GM21515 (cell line): ENCODE measurements around the gene SLC15A1.

Source experiments
- ATAC-seq: cut with Tn5 transposase; IDR thresholded peaks from one replicate; pipeline ENCODE4 v1.9.1; 2021; ENCODE audit not compliant: unreplicated experiment

Gene SLC15A1

DNA sequence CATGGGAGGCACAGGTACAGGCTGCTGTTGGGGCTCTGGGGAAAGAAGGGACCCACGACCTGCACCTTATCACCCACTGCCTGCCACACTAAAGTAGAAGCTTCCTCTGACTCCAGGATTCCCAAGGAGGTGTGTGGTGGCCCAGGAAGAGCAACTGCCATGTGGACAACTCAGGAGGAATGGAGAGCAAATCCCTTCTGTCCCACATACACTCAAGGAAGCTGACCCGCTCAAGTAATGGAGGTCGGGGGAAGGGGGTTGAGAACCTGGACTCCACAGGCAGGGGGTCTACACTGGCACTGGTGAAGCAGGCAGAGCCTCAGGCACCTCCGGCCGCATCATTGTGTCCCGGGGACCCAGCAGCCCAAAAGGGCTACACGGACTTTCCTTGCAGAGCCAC, 29.4 kb upstream of the SLC15A1 start:
- ATAC-seq = no peak

DNA sequence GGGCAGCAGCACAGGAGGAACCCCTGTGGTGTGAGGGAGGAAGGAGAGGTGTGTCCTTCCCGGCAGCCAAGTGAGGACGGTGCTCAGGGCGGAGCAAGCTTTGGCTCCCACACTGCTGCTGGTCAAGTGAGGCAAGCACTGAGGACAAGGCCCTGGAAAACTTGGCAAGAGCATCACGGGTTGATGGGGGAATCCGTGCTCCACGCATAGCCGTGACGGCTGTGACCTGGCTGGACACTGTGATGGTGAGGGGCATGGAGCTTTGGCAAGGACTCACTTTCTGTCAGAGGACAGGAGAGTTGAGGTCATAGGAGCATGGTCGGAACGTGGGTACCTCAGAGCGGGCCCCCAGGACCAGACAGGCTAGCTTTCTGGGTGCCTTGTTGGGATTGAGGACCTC, 29.0 kb upstream of the SLC15A1 start:
- ATAC-seq = no peak

DNA sequence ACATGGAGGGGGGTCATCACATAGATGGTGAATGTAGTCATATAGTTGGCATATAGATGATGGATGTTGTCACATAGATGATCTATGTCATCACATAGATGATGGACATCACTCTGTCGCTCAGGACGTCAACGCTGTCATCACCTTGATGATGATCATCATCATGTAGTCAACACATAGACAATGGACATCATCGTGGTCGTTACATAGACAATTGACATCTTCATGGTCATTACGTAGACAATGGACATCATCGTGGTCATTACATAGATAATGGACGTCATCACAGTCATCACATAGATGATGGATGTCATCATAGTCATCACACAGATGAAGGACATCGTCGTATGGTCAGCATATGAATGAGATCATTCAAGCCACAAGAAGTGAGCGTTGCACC, 28.6 kb upstream of the SLC15A1 start:
- ATAC-seq = no peak

DNA sequence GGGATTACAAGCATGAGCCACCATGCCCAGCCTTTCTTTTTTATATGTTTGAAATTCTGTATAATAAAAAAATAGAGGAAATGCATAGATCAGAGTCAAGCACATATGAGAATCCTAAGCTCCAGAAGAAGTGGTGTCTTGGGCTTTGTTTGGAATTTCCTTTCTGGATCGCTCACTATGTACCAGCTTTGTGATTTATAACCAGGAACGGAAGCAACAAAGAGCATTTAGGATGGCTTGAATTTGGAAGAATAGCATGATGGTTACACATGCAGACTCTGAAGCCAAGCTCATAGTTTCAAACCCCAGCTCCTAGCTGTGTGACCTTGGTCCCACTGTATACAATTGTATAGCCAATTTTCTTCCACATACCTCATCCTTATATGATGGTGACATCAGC, 28.0 kb upstream of the SLC15A1 start:
- ATAC-seq = no peak

DNA sequence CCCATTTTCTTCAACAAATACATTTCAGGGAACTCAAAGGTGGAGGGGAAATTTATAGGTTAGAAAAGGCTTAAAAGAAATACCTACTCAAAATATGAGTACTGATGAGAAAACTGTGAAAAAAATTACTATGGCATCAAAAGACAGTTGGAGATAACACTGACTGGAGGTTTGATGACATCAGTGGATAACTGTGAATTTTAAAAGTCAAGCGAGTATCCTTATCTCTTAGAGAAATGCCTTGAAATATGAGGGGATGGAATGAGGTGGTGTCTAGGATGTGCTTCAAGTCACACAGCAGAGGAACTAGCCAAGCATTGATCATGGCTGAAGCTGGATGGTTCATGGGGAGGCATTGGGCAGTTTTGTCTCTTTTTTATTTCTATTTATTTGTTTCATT, 27.2 kb upstream of the SLC15A1 start:
- no peak for ATAC-seq

DNA sequence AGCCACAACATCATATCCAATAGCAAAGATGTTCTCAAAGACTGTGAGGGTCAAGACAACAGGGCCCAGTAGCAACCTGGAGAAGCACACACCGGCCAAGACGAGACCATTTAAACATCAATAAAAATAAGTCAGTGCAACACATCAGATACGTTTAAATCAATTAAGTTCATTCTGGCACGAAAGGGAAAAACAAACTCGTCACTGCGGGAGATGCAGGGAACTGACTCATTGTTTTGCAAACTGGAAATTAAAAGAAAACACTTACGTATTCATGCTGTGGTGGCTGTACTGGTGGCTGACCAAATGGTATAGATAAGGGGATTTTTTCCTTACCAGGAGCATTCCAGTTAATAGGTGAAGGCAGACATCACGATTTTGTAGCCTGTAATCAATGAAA, 26.3 kb upstream of the SLC15A1 start:
- no peak for ATAC-seq

DNA sequence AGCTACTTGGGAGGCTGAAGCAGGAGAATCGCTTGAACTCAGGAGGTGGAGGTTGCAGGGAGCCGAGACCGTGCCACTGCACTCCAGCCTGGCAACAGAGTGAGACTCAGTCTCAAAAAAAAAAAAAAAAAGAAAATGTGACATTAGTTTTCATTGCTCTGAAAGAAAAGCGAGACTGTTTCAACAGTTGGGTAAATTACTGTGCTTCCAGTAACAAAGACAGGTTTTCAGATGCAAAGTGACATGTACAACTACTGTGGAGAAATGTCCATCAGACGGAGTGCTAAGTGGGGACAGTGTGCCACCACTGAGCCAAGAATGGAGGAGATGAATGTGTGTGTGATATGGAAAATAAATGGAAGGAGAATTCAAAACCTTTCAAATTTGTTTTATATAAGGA, 24.2 kb upstream of the SLC15A1 start:
- ATAC-seq = no peak

DNA sequence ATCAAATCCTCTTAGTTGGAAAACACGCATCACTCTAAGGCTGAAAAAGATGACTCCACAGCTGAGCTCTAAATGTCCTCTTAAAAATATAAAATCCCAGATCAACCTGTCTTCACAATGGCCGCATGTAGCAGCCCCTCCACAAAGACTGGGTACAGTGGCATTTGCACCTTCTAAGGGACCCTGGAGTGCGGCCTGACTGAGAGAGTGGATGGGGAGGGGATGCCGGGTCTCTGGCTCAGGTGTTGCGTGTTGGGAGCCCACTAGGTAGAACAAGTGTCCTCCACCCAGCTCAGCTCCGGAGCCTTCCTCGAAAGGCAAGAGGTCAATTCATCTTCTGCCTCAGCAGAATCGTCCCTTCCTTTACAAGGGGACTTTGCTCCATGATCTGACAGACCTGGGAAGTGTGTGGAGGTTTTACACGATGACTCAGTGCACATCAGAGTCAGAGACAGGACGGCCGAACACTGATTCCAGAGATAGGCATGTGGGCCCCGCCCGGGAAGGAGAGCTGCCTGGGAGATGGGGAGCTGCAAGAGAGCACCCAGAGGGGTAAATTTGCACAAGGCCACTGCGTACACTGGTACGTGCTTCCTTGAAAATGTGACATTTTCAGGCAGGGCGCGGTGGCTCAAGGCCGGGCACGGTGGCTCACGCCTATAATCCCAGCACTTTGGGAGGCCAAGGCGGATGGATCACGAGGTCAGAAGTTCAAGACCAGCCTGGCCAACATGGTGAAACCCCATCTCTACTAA, 23.5 kb upstream of the SLC15A1 start:
- ATAC-seq = no peak

DNA sequence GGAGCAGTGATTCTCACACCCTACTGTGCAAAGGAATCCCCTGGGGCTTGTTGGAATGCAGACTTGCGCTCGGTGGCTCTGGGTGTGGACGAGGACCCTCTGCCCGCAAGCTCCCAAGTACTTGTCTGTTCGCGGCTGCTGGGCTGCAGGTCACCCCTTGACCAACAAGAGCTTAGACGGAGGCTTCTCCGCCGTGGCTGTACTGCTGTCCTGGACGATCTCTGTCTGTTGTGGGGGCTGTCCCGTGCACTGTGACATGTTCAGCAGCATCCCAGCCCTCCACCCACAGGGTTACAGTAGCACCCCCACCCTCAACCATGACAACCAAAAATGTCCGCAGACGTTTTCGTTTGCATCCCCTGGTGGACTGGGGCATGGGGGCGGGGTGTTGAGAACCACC, 22.9 kb upstream of the SLC15A1 start:
- ATAC-seq = no peak

DNA sequence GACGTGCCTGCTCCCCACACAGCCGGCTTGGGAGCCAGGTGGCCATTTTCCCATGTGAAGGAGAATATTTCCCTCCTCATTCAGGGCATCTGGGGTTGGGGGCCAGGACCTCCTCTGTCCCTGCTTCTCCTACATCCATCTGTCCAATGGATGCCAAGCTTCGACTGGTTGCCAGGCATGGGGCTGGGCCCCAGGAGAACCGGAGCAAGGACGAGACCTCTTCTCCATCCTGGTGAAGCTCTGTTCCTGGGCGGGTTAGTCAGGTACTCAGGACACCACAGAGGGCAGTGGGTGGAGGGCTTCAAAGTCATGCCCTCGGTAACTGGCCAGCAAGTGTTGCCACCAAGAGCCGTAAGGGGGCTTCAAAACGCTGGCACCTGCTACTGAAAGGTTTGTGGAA, 22.3 kb upstream of the SLC15A1 start:
- no peak for ATAC-seq

DNA sequence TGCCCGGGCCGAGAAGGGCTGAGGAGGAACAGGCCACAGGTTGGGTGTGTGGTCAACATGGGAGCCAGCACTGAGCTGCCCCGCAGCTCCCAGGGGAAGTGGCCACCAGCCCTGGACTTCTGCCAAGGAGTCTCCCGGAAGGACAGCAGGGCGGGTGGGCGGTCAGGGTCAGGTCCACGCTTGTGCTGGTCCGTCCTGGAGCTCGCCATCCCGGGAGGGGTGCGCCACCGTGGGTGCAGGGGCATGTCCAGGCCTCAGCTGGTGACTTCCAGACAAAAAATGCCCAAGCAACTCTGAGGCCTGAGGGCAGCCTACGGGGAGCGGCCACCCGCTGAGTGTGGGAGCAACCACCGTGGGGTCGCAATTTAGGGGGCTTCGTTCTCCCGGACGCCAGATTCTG, 21.4 kb upstream of the SLC15A1 start:
- ATAC-seq = no peak

DNA sequence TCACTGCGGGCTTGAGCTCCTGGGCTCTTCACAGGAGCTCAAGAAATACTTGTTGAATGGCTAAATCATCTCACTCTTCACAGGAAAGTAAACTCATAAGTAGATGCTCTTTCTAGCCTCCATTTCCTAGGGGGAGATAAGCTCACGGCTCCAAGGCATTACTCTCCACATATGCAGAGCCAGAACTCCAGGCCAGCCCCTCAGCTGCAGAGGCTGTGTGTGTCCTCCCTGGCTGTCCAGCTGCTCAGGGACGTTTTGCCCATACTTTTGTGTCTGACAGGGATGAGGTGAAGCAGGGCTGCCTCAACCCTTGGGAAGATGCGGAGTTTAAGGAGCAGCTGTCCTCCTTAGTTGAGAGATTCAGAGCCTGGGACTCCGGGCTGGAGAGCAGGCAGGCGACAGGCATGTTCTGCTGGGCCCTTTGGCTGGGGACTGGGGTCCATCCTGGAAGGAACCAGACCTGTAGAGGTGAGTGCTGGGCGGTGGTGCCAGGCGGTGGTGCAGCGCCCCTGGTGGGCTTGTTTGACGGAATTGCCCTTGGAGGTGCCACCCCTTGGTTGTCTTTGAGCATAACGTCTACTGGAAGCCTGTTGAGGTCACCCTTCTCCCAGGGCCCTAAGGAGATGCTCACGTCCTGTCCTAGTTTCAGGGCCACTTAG, 20.5 kb upstream of the SLC15A1 start:
- no peak for ATAC-seq

DNA sequence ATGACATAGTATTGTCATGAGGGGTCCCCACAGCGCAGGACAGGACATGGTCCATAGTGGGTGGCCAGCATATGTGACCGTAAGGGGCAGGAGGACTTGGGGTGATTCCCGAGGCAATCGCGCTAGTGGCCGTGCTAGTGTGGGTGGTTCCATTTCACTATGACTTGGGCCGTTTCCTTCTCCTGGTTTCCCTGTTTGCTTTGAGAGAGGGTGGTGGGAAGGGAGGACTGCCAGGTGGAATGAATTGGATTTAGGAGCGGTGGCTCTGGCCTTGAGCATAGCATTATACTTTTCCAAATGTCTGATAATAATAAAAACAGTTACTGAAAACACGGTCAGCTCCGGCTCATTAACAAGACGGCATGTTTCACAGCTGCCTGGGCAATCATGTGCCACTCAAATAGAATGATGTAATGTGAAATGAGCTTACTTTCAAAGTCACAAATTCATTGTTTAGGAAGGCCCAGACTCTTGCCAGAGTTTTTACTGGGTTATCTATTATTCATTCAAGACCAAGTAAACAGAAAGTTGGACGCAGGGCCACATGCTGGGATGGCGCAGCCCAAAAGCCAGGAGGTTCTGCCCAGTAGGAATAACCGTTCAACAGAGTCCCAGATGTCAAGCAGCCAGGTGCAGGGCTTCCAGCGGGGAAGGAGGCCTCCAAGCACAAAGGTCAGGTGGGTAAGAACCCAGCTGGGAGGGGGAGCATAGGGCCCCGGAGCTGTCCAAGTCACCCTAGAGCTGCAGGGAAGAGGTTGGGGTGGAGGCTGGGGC, 19.6 kb upstream of the SLC15A1 start:
- no peak for ATAC-seq

DNA sequence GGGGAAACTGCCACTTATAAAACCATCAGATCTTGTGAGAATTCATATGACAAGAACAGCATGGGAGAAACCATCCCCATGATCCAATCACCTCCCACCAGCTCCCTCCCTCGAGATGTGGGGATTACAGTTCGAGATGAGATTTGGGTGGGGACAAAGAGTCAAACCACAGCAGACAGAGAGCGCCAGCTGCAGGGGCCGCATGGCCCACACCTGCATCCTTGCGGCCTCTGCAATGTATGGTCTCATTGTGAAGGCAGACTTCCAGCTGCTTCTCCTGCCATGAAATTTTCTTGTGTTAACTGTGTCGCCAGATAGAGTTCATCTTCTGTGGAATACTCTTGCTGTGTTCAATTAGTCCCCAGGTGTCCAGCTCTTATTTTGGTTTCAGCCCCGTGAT, 17.3 kb upstream of the SLC15A1 start:
- ATAC-seq = no peak

DNA sequence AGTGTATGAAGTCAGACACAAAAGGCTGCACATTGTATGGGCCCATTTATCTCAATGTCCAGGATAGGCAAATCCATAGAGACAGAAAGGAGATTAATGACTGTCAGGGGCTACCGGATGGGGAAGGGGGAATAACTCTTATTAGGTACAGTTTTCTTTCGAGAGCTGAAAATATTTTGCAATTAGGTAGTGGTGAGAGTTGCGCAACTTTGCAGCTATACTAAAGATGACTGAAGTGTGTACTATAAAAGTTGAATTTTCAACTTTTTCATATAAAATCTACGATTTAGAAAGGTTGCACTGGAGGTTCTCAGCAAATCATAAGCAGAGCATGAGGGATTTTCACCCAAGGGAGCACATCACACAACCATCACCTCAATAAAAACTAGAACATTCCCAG, 16.1 kb upstream of the SLC15A1 start:
- no peak for ATAC-seq

DNA sequence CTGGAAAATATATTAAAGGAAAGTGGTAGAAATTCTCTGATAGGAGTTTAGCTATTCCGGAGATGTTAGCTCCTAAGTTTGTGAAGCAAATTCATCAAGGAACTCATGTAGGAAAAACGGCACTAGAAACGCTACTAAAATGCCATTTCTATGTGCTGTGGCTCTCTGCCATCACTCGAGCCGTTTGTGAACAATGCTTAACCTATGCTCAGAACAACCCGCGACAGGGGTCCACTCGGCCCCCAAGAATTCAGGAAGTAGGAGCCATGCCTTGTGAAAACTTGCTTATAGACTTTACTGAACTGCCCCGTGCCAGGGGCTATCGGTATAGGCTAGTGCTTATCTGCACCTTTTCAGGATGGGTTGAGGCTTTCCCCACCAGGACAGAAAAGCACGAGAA, 14.2 kb upstream of the SLC15A1 start:
- no peak for ATAC-seq

DNA sequence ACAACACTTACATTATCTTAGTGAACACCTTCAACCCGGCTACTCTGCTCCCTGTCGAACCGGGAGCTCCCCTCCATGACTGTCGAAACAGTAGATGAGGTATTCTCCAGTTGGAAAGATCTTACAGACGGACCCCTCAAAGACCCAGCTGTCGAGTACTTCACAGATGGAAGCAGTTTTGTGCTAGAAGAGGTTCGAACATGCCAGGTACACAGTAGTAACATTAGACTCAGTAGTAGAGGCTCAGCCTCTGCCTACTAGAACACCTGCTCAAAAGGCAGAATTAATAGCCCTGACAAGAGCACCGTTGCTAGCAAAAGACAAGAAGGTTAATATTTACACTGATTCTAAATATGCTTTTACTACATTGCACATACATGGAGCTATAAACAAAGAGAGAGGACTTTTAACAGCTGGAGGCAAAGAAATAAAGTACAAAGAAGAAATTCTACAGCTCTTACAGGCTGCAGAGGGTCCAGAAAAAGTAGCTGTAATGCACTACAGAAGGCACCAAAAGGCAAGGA, 13.6 kb upstream of the SLC15A1 start:
- ATAC-seq = no peak

DNA sequence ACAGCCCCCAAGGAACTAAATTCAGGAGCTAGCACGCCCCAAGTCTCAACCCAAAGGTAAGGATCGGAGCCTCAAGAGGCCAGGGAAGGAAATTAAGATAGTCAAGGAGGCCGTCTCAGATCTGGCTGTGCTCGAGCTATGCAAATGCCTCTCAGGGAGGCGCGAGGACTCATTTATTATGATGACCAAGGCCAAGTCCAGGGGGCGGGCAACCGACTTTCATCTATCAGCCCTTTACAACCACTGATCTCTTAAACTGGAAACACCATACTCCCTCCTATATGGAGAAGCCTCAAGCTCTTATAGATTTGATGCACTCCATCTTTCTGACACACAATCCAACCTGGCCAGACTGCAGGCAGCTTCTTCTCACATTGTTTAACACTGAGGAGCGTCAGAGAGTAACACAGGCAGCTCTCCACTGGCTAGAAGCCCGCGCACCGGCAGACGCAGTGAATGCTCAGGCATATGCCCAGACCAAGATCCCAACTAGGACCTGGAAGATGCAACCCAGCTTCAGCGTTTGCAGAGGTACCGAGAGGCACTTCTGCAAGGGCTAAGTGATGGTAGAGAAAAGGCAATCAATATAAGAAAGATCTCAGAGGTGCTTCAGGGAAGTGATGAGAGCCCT, 9.6 kb upstream of the SLC15A1 start:
- ATAC-seq = no peak

DNA sequence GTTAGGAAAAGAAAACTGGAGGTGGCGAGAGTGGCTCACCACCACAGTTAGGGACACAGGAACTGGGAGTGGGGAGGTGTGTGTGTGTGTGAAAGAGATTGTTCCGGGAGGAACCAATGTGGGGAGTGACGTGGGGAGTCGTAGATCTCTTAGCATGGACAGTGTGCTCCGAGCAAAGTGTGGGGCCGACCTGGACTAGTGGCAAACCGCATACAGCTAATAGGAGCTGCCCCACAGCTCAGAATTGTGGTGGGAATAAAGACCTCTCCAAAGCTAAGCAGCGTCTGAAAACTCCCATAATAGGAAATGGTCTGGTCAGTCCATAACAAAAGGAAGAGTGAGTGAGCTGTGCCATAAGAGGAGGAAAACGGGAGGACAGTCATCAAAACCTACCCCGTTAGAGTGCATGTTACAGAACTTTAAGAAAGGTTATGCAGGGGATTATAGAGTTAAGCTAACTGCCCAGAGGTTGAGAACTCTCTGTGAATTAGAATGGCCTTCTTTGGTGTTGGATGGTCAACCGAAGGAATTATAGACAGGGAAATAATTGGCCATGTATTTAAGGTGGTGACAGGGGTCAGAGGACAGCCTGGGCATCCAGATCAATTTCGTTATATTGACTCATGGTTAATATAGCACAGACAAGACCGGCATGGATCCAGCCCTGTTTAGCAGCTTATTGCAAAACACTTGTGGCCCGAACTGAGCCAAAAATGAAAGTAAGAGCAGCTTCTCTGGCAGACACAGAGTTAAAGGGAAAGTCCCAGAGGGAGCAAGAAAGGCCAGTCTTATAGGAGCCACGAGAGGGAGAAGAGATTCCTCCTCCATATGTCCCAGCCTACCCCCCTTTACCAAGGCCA, 8.9 kb upstream of the SLC15A1 start:
- no peak for ATAC-seq

DNA sequence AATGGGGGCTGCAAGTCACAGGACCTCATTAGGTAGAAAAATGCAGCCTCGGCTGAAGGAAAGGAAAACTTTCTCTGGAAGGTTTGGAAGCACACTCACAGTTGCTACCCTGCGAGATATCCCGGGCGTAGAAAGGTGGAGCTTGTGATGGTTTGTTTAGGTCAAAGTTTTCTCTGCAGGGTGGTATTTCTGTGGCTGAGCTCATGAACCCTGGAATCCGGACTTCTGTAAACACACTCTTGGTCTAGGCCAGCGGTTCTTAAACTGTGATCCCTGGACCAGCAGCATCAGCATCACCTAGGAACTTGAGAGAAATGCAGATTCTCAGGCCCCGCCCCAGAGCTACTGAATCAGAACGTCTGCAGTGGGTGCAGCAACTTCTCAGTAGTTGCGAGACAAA, 3.3 kb upstream of the SLC15A1 start:
- ATAC-seq = no peak

DNA sequence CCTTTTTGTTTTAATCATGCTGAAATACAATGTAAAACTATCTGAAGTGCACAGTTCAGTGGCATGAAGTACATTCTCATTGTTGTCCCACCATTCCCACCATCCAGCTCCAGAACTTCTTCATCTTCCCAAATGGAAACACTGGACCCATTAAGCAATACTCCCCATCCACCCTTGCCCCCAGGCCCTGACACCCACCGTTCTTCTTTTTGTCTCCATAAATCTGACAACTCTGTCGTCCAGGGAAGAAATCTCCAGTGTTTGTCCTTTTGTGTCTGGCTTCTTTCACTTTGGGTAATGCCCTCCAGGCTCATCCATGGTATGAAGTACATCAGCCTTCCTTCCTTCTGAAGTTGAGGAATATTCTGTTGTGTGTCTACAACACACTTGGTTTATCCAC, 2.6 kb upstream of the SLC15A1 start:
- ATAC-seq = no peak
